GM23248 (cell line): ENCODE results near the gene NAT14. TPM values are rescaled to one million over a fixed set of nuclear protein-coding genes. Genes with fewer than 3 reads are reported as not detected.

Experiments used
- DNase-seq: peaks from one replicate; pipeline ENCODE4 v3.0.0-alpha.2; 2015
- H2AFZ ChIP-seq: fragments of 200-600 bp; sonication (generic); 2 replicates; pipeline ENCODE4 v1.6.1; 2016; ENCODE audit warnings: antibody characterized with exemption
- H3F3A ChIP-seq: fragments of 200-600 bp; sonication (generic); 2 replicates; pipeline ENCODE4 v1.6.1; 2016; ENCODE audit warnings: mild to moderate bottlenecking, antibody characterized with exemption, mixed run types; ENCODE audit not compliant: insufficient read depth
- H3K27ac ChIP-seq: fragments of 200-600 bp; sonication (generic); 2 replicates; pipeline ENCODE4 v1.5.1; 2016; ENCODE audit warnings: mild to moderate bottlenecking
- H3K27me3 ChIP-seq: fragments of 200-600 bp; sonication (generic); replicated peaks from 2 replicates; pipeline ENCODE4 v1.6.1; 2016; ENCODE audit warnings: mild to moderate bottlenecking; ENCODE audit not compliant: insufficient read depth
- H3K36me3 ChIP-seq: fragments of 200-600 bp; sonication (generic); 2 replicates; pipeline ENCODE4 v1.6.1; 2016; ENCODE audit warnings: low read depth, mild to moderate bottlenecking
- H3K4me1 ChIP-seq: fragments of 200-600 bp; sonication (generic); 2 replicates; pipeline ENCODE4 v1.6.1; 2016; ENCODE audit warnings: mild to moderate bottlenecking; ENCODE audit not compliant: insufficient read depth
- H3K4me2 ChIP-seq: fragments of 200-600 bp; sonication (generic); one replicate; pipeline ENCODE4 v1.6.1; 2016; ENCODE audit warnings: mild to moderate bottlenecking; ENCODE audit not compliant: unreplicated experiment
- H3K4me3 ChIP-seq: fragments of 200-600 bp; sonication (generic); 2 replicates; pipeline ENCODE4 v1.5.1; 2016; ENCODE audit warnings: mild to moderate bottlenecking
- H3K79me2 ChIP-seq: fragments of 200-600 bp; sonication (generic); 2 replicates; pipeline ENCODE4 v1.6.1; 2016; ENCODE audit warnings: mild to moderate bottlenecking; ENCODE audit not compliant: insufficient read depth
- H3K9ac ChIP-seq: fragments of 200-600 bp; sonication (generic); 2 replicates; pipeline ENCODE4 v1.6.1; 2016; ENCODE audit warnings: mild to moderate bottlenecking
- H3K9me2 ChIP-seq: fragments of 200-600 bp; sonication (generic); 2 replicates; pipeline ENCODE4 v1.6.1; 2016; ENCODE audit warnings: mixed run types, mild to moderate bottlenecking, moderate library complexity; ENCODE audit not compliant: insufficient read depth
- H3K9me3 ChIP-seq: fragments of 200-600 bp; sonication (generic); one replicate; pipeline ENCODE4 v1.6.1; 2017; ENCODE audit warnings: low read depth
- H4K20me1 ChIP-seq: fragments of 200-600 bp; sonication (generic); 2 replicates; pipeline ENCODE4 v1.6.0; 2016; ENCODE audit not compliant: insufficient read depth
- EZH2 ChIP-seq: fragments of 200-600 bp; sonication (generic); IDR thresholded peaks from 2 replicates; pipeline ENCODE4 v1.6.1; 2018; ENCODE audit warnings: antibody characterized with exemption, mild to moderate bottlenecking; ENCODE audit not compliant: insufficient read depth, poor library complexity, severe bottlenecking
- EZH2phosphoT487 ChIP-seq: fragments of 200-600 bp; sonication (generic); IDR thresholded peaks from 2 replicates; pipeline ENCODE4 v1.6.1; 2018; ENCODE audit warnings: antibody characterized with exemption, moderate library complexity, mild to moderate bottlenecking, low read depth; ENCODE audit not compliant: insufficient read depth
- WGBS, 2 experiments: methylation state at CpG; one replicate each; pipeline ENCODE4 v1.1.6; 2015 to 2017; ENCODE audit warnings: low lambda C conversion rate in 2 of 2, low coverage in 1 of 2; ENCODE audit errors: missing lambda C conversion rate in 2 of 2; 5-methylcytosine and 5-hydroxymethylcytosine counted together
- in situ Hi-C: fragments of 300-500 bp; cut with MboI; formaldehyde crosslinking; loops from 2 replicates; pipeline ENCODE4 v1.15.0; 2020
- polyA plus RNA-seq: library from polyadenylated mRNA; unstranded; fragments of >200 nt; fragmentation: Nextera tagmentation; extraction: Ambion mirVana; gene quantifications from 2 replicates; pipeline ENCODE4 v1.2.1, GENCODE V29; 2016
- total RNA-seq: library from RNA; depleted of rRNA; stranded (reverse); fragments of >200 nt; shearing (Covaris generic); gene quantifications from 2 replicates; pipeline ENCODE4 v1.2.3, GENCODE V29; 2014

NAT14 gene
- total and polyA plus RNA-seq, 2 experiments from 2014 or later, result 12.0 to 13.4 TPM

DNA sequence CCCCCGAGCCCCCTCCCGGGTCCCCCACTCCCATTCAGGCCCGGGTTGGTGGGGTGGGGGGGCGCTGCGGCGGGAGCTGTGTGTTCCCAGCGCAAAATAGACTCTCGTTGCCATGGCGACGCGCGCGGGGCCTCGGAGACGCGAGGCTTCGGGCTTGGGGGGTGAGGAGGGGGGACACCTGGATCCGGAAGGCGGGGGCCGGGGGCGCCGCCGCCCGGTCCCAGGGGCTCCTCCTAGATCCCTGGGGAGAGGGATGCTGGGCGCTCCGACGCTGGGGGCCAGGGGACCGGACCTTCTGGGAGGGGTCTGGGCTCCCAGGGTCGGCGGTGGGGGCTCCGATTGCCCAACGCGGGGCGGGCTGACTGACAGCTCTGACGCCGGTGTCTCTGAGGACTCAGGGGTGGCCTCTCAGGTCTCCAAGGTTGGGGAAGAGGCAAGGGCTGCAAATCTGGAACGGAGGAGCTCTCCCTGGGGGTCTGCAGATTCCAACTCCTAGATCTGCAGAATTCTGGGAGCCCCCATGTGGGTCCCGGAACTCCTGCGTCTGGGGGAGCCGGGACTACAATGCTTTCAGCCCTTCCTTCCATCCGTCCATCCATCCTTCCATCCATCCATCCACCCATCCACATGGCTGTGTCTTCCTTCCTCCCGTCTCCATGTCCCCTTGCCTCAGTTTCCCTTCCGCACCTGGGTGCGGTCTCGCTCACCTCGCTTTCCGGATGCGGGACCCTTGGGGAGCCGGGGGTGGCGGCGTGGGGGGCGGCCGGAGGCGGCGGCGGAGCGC is 32.8 kb upstream of the NAT14 start:
- Histone ChIP-seq H3K9me2 (no peaks in the 10 kb centered on the region), H3K27me3 (peaks cover 24% of the 10 kb centered on the region), H3K4me2 (peak overlapping the region; percentile 42), H3K9ac (no peak overlapping the region), H3K4me3 (peak overlapping the region; percentile 12; the same call in 1 of the 2 replicates), H4K20me1 (no peaks in the 10 kb centered on the region; the same call in 1 of the 2 replicates), H3K27ac (no peak overlapping the region), H3K36me3 (no peaks in the 10 kb centered on the region), H3F3A (no peaks in the 10 kb centered on the region; the same call in 1 of the 2 replicates), H2AFZ (no peak overlapping the region), H3K9me3 (no peaks in the 10 kb centered on the region), H3K79me2 (no peaks in the 10 kb centered on the region), H3K4me1 (no peaks in the 10 kb centered on the region)
- in situ Hi-C loops, result no loop called here
- peak; percentile 25 for DNase-seq
- WGBS, 2 experiments, result 2 to 3% methylated on average over 18 to 57 of the region's 57 CpGs
- TF ChIP-seq EZH2 (peak; percentile 22), EZH2phosphoT487 (no peak)

DNA sequence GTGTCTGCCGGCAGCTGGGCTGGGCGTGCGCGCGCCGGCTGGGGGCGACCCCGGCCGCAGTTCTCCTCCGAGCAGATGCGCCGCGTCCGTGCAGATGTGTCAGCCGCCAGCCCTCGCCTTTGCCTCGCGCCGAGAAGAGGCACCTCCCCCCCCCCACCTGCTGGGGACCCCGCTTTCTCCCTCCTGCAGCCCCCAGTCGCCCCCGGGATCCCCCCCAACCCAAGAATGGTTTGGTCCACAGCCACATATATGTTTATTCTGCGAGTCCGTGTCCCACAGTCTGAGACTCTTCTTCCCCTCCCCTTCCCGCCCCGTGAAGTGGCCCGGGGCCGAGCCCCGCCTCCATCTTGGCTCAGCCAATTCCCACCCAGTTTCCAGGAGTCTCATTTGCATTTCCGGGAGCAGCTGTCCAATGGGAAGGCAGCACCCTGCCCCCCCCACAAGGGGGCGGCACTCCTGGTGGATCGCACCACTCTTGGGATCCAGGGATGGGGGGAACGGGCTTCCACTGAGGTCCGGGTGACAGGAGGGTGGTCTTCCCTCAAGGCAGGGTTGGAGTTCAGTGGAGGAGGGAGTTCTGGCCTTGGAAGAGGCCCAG is 32.1 kb upstream of the NAT14 start:
- H3K9me3 ChIP-seq, result no peaks in the 10 kb centered on the region
- 13 to 19% methylated on average over 14 to 29 of the region's 34 CpGs for WGBS, 2 experiments
- H3K36me3 ChIP-seq, result no peaks in the 10 kb centered on the region
- H3K4me2 ChIP-seq, result peak overlapping the region; percentile 39
- H3K27me3 ChIP-seq, result peaks cover 22% of the 10 kb centered on the region
- H3F3A ChIP-seq, result no peaks in the 10 kb centered on the region
- no peaks in the 10 kb centered on the region for H3K79me2 ChIP-seq
- H3K4me3 ChIP-seq, result no peak overlapping the region
- H3K4me1 ChIP-seq, result no peaks in the 10 kb centered on the region
- H3K9me2 ChIP-seq, result no peaks in the 10 kb centered on the region
- in situ Hi-C loops, result no loop called here
- H4K20me1 ChIP-seq, result no peaks in the 10 kb centered on the region; the same call in 1 of the 2 replicates
- DNase-seq, result peak; percentile 76
- no peak overlapping the region for H2AFZ ChIP-seq
- no peak overlapping the region for H3K27ac ChIP-seq
- TF ChIP-seq EZH2phosphoT487, result no peak
- TF ChIP-seq EZH2, result no peak
- no peak overlapping the region for H3K9ac ChIP-seq

DNA sequence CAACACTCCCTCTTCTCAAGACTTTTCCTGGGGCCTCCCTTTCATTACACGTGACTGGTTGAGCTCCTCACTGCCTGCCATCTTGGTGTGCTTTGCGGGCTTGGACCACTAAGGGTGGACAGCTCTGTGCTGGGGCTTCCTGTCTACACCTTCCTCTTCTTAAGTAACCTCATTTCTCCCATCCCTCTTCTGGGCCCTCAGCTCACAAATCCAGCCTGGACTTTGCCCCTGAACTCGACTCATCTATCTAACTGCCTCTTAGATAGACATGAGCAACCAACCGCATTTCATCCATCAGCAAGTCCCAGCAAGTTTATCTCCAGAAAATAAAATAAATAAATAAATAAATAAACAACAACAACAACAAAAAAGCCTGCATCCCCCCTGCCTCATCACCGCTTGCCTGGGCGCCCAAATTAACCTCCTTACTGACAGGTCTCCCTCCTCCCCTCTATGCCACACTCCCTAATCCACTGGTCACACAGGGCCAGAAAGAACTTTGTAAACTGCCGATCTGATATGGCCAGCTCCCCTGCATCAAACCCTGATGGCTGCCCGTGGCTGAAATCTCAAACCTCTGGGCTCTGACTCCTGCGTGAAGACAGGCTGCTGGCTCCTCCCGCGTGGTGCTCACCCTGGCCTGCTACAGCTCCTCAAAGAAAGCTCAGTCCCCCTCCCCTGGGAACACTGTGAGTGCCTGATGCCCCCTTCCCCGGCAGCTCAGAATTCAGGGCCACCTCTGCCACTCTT is 31.3 kb upstream of the NAT14 start:
- Histone ChIP-seq H4K20me1 (no peaks in the 10 kb centered on the region; the same call in 1 of the 2 replicates), H3K4me3 (no peak overlapping the region), H3K36me3 (no peaks in the 10 kb centered on the region), H3K27me3 (peaks cover 22% of the 10 kb centered on the region), H3K27ac (no peak overlapping the region), H3K9ac (no peak overlapping the region), H3K9me3 (no peaks in the 10 kb centered on the region), H2AFZ (no peak overlapping the region), H3K79me2 (no peaks in the 10 kb centered on the region), H3K4me1 (no peaks in the 10 kb centered on the region), H3F3A (no peaks in the 10 kb centered on the region), H3K4me2 (no peak overlapping the region), H3K9me2 (no peaks in the 10 kb centered on the region)
- WGBS, 2 experiments, result 93 to 95% methylated on average over 12 of the region's 12 CpGs
- TF ChIP-seq EZH2 (no peak), EZH2phosphoT487 (no peak)
- DNase-seq, result no peak
- in situ Hi-C loops, result no loop called here

DNA sequence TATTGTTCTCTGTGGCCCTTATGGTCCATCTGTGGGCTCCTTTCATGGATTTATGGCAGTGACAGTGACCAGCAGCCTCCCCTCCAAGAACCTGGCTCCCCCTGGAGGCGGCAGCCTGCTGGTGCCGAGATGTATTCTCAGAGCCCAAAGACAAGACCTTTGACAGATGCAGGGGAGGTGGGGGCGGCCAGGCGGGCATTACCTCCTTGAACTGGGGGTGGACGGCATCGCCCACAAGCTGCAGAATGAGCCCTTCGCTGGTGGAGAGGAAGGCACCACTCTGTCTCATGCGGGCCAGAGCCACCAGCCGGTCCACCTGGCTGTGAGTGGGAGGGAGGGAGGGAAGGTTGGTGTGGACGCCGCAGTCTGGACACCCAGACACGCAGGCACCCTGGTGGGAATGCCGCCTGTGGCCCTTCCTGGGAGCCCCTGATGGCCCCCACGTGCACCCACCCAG is 30.2 kb upstream of the NAT14 start:
- 53 to 72% methylated on average over 6 to 14 of the region's 14 CpGs for WGBS, 2 experiments
- in situ Hi-C loops, result no loop called here
- Histone ChIP-seq H3K9ac (no peak overlapping the region), H3K4me2 (no peak overlapping the region), H2AFZ (no peak overlapping the region), H3K27me3 (peaks cover 17% of the 10 kb centered on the region), H3K36me3 (no peaks in the 10 kb centered on the region), H4K20me1 (no peaks in the 10 kb centered on the region; the same call in 1 of the 2 replicates), H3K79me2 (no peaks in the 10 kb centered on the region), H3F3A (peaks cover 2% of the 10 kb centered on the region; the same call in 1 of the 2 replicates), H3K4me3 (no peak overlapping the region), H3K4me1 (no peaks in the 10 kb centered on the region), H3K9me2 (no peaks in the 10 kb centered on the region), H3K9me3 (no peaks in the 10 kb centered on the region), H3K27ac (no peak overlapping the region)
- TF ChIP-seq EZH2 (no peak), EZH2phosphoT487 (no peak)
- DNase-seq, result peak; percentile 70
